Natural killer cell (primary cell): ENCODE results near the gene MOV10L1. TPM values are rescaled to one million over a fixed set of nuclear protein-coding genes. Genes with fewer than 3 reads are reported as not detected.

Experiments used
- ATAC-seq, 3 donors: fragments of 150-1000 bp in 2 of 3; fragments of 200-7000 bp in 1 of 3; cut with Tn5 transposase; 1 replicate in 1 of 3; 2 replicates in 2 of 3; pipeline ENCODE4 v1.10.0; 2021; ENCODE audit warnings: mild to moderate bottlenecking in 2 of 3, moderate library complexity in 2 of 3
- DNase-seq, 2 donors: peaks; one replicate each; pipeline versions ENCODE4 v3.0.0 to v3.0.0-alpha.2; 2013 to 2021; ENCODE audit warnings: mixed read lengths in 1 of 2
- H3K27ac ChIP-seq: one replicate; pipeline ENCODE4 v1.5.1; 2013; ENCODE audit warnings: mild to moderate bottlenecking, low read length
- H3K27me3 ChIP-seq: one replicate; pipeline ENCODE4 v1.6.1; 2013; ENCODE audit warnings: low read length; ENCODE audit not compliant: control insufficient read depth, insufficient read depth
- H3K36me3 ChIP-seq: one replicate; pipeline ENCODE4 v1.6.1; 2013; ENCODE audit warnings: low read length; ENCODE audit not compliant: control insufficient read depth, insufficient read depth
- H3K4me1 ChIP-seq: one replicate; pipeline ENCODE4 v1.6.1; 2013; ENCODE audit warnings: low read length; ENCODE audit not compliant: control insufficient read depth, insufficient read depth
- H3K4me3 ChIP-seq: one replicate; pipeline ENCODE4 v1.5.1; 2013; ENCODE audit warnings: low read length
- H3K9me3 ChIP-seq: one replicate; pipeline ENCODE4 v1.6.1; 2013; ENCODE audit warnings: low read length; ENCODE audit not compliant: control insufficient read depth, insufficient read depth
- H3K27ac Mint-ChIP-seq, 2 donors: one replicate each; pipeline ENCODE4 v1.8.0; 2022; ENCODE audit warnings: mild to moderate bottlenecking in 2 of 2, mixed read lengths in 2 of 2, moderate library complexity in 1 of 2
- H3K27me3 Mint-ChIP-seq, 2 donors: one replicate each; pipeline ENCODE4 v1.8.0; 2022; ENCODE audit warnings: low read depth in 2 of 2, mixed read lengths in 2 of 2
- H3K36me3 Mint-ChIP-seq: one replicate; pipeline ENCODE4 v1.8.0; 2022; ENCODE audit warnings: mixed read lengths
- H3K4me1 Mint-ChIP-seq, 2 donors: one replicate each; pipeline ENCODE4 v1.8.0; 2022; ENCODE audit warnings: mixed read lengths in 2 of 2
- H3K4me3 Mint-ChIP-seq: one replicate; pipeline ENCODE4 v1.8.0; 2022; ENCODE audit warnings: mild to moderate bottlenecking, moderate library complexity, mixed read lengths
- H3K9me3 Mint-ChIP-seq, 2 donors: one replicate each; pipeline ENCODE4 v1.8.0; 2022; ENCODE audit warnings: mixed read lengths in 2 of 2
- WGBS: methylation state at CpG from one replicate; pipeline ENCODE4 v1.1.7; 2013; ENCODE audit warnings: missing lambda C conversion rate; ENCODE audit not compliant: insufficient coverage; 5-methylcytosine and 5-hydroxymethylcytosine counted together
- intact Hi-C: fragments of 100-400 bp; cut with micrococcal nuclease; formaldehyde crosslinking; loops from one replicate; pipeline ENCODE4 v1.14.2; 2022
- total RNA-seq, 4 donors: library from RNA; stranded (reverse); fragments of 120-200 nt in 1 of 4; gene quantifications; one replicate each; pipeline versions ENCODE4 v1.2.3 to v1.2.4, GENCODE V29; 2013 to 2022
- TF ChIP-seq, protein P1 (sequence below): fragments of 200-600 bp; IDR thresholded peaks from one replicate; pipeline ENCODE4 v1.8.0; 2022; ENCODE audit warnings: antibody characterized with exemption

MOV10L1 gene
- total RNA-seq, 3 donors from 2014 or later (not counting 1 experiment from before 2014, with no cell fraction given), result 1.0 to 1.7 TPM; not detected in 1

DNA sequence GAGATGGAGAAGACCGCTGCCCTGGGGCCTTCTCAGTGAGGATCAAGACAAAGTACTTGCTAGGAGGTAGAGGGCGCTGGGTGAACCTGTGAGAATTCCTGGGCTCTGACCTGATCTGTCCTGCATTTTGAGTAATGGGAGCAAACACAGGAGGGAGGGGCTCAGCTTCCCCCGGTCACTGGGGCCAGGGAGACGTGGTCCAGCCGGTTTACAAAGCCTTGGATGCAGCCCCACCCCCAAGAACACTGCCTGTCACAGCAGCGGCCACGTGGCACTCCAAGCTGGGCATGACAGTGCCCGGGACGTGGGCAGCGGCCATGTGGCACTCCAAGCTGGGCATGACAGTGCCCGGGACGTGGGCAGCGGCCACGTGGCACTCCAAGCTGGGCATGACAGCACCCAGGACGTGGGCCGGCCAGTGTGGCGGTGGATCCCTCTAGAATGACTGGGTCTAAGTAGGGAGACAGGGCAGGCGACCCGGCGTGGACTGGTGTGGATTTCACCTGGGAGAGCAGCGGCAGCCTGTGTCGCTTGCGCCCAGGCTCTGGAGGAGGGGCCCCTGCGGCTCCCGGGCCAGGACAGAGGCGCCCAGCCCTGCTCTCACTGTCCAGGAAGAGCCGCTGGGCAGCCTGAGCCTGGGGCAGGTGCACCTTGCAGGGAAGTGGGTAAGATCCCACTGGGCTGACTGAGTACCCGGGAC, 29.2 kb upstream of the MOV10L1 start:
- Mint-ChIP-seq H3K4me3 (no peak overlapping the region), H3K27me3 (peaks cover 0 to 3% of the 10 kb centered on the region in 2 donors), H3K36me3 (no peaks in the 10 kb centered on the region), H3K27ac (peak overlapping the region in 1 of 2 donors; percentile 58), H3K9me3 (no peaks in the 10 kb centered on the region), H3K4me1 (no peaks in the 10 kb centered on the region)
- peaks cover 9% of the 10 kb centered on the region for H3K4me1 ChIP-seq
- no peak for DNase-seq
- H3K27ac ChIP-seq, result no peak overlapping the region
- no peak overlapping the region for H3K4me3 ChIP-seq
- ATAC-seq, result no peak
- WGBS, result 88% methylated on average over 28 of the region's 28 CpGs
- H3K36me3 ChIP-seq, result peaks cover 7% of the 10 kb centered on the region
- TF ChIP-seq, protein P1, sequence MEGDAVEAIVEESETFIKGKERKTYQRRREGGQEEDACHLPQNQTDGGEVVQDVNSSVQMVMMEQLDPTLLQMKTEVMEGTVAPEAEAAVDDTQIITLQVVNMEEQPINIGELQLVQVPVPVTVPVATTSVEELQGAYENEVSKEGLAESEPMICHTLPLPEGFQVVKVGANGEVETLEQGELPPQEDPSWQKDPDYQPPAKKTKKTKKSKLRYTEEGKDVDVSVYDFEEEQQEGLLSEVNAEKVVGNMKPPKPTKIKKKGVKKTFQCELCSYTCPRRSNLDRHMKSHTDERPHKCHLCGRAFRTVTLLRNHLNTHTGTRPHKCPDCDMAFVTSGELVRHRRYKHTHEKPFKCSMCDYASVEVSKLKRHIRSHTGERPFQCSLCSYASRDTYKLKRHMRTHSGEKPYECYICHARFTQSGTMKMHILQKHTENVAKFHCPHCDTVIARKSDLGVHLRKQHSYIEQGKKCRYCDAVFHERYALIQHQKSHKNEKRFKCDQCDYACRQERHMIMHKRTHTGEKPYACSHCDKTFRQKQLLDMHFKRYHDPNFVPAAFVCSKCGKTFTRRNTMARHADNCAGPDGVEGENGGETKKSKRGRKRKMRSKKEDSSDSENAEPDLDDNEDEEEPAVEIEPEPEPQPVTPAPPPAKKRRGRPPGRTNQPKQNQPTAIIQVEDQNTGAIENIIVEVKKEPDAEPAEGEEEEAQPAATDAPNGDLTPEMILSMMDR, result no peak
- intact Hi-C loops, result no loop called here
- no peaks in the 10 kb centered on the region for H3K9me3 ChIP-seq
- peaks cover 3% of the 10 kb centered on the region for H3K27me3 ChIP-seq

DNA sequence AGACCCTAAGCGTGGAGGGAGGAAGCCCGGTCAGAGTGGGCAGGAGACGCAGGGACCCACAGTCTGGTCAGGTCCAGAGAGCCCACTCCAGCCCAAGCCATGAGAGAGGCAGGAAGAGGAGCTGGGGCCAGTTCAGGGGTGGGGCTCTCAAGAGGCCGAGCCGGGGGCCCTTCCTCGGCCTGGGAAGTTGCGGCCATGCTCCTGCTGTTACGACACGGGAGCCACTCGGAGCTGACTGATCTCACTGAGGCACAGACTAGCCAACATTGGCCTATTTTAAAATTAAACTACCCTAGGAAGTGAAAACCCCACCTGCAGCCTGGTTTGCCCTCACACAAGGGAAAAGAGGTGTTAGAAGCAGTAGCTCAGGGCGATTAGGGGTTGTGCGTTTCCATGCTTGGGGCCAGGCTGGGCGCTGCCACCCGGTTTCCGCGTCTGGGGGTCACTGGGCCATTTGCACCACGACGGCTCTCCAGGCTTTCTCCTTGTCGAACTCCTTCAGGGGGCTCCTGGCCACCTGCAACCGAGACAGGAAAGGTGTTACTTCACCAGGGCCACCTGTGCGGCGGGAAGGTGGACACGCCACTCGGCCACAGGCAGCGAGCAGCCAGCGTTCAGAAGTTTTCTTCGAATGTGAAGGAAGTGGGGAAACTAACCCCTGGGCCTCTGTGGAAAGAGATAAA, 28.5 kb upstream of the MOV10L1 start:
- no peak overlapping the region for H3K4me3 ChIP-seq
- H3K27ac ChIP-seq, result no peak overlapping the region
- H3K36me3 ChIP-seq, result peaks cover 8% of the 10 kb centered on the region
- 71% methylated on average over 27 of the region's 27 CpGs for WGBS
- H3K27me3 ChIP-seq, result peaks cover 3% of the 10 kb centered on the region
- Mint-ChIP-seq H3K4me1 (no peaks in the 10 kb centered on the region), H3K27ac (peak overlapping the region in 1 of 2 donors; percentile 58), H3K9me3 (no peaks in the 10 kb centered on the region), H3K27me3 (peaks cover 0 to 3% of the 10 kb centered on the region in 2 donors), H3K4me3 (no peak overlapping the region), H3K36me3 (no peaks in the 10 kb centered on the region)
- TF ChIP-seq, protein P1, result no peak
- no peaks in the 10 kb centered on the region for H3K9me3 ChIP-seq
- intact Hi-C loops, result no loop called here
- ATAC-seq (no peak), DNase-seq (no peak)
- peaks cover 9% of the 10 kb centered on the region for H3K4me1 ChIP-seq

DNA sequence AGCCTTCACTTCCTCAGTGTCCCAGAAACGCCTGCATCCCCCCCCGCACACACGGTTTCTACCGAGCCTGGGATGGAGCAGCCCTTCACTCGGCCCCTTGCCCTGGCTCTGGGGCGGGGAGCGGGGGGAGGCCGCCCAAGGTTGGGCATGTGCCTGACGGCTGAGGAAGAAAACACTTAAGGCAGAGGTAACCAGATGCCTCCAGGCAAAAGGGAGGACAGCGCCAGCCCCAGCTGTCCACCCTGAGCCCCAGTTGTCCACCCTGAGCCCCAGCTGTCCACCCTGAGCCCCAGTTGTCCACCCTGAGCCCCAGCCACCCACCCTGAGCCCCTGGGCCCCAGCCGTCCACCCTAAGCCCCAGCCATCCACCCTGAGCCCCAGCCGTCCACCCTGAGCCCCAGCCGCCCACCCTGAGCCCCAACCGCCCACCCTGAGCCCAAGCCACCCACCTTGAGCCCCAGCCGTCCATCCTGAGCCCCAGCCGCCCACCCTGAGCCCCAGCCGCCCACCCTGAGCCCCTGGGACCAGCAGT, 27.9 kb upstream of the MOV10L1 start:
- H3K27ac Mint-ChIP-seq, result no peak overlapping the region
- no peaks in the 10 kb centered on the region for H3K36me3 Mint-ChIP-seq
- H3K9me3 Mint-ChIP-seq, result no peaks in the 10 kb centered on the region
- Histone ChIP-seq H3K27ac (no peak overlapping the region), H3K4me3 (no peak overlapping the region), H3K36me3 (peaks cover 8% of the 10 kb centered on the region), H3K4me1 (peaks cover 9% of the 10 kb centered on the region), H3K9me3 (no peaks in the 10 kb centered on the region), H3K27me3 (peaks cover 3% of the 10 kb centered on the region)
- peaks cover 0 to 3% of the 10 kb centered on the region in 2 donors for H3K27me3 Mint-ChIP-seq
- intact Hi-C loops, result no loop called here
- no peak for ATAC-seq
- no peak overlapping the region for H3K4me3 Mint-ChIP-seq
- H3K4me1 Mint-ChIP-seq, result no peaks in the 10 kb centered on the region
- TF ChIP-seq, protein P1, result no peak
- no peak for DNase-seq
- 70% methylated on average over 17 of the region's 17 CpGs for WGBS
